Smooth muscle cell (in vitro differentiated cells): Measurements from ENCODE around the gene ICE2. TPM values are rescaled to one million over a fixed set of nuclear protein-coding genes. Genes with fewer than 3 reads are reported as not detected.
A peak's percentile ranks its signal among the peaks of the same experiment; 100 is the strongest.

Experiments used
- DNase-seq: peaks from one replicate; lab custom pipeline; 2025; ENCODE audit not compliant: unreplicated experiment; lab: John Stamatoyannopoulos, UW
- H2AFZ ChIP-seq: fragments of 200-600 bp; sonication (generic); 2 replicates; pipeline ENCODE4 v1.6.0; 2016; ENCODE audit warnings: antibody characterized with exemption, low read depth, mild to moderate bottlenecking
- H3F3A ChIP-seq: fragments of 200-600 bp; sonication (generic); 2 replicates; pipeline ENCODE4 v1.6.0; 2017; ENCODE audit warnings: antibody characterized with exemption, low read depth
- H3K27ac ChIP-seq: fragments of 200-600 bp; sonication (generic); 2 replicates; pipeline ENCODE4 v1.5.1; 2016; ENCODE audit warnings: low read depth, mild to moderate bottlenecking
- H3K27me3 ChIP-seq: fragments of 200-600 bp; sonication (generic); 2 replicates; pipeline ENCODE4 v1.6.1; 2016; ENCODE audit warnings: low read depth, mild to moderate bottlenecking
- H3K36me3 ChIP-seq: fragments of 200-600 bp; sonication (generic); 2 replicates; pipeline ENCODE4 v1.5.1; 2016; ENCODE audit warnings: low read depth
- H3K4me1 ChIP-seq: fragments of 200-600 bp; sonication (generic); 2 replicates; pipeline ENCODE4 v1.5.1; 2016; ENCODE audit warnings: low read depth
- H3K4me2 ChIP-seq: fragments of 200-600 bp; sonication (generic); 2 replicates; pipeline ENCODE4 v1.6.0; 2016; ENCODE audit warnings: mild to moderate bottlenecking
- H3K4me3 ChIP-seq: fragments of 200-600 bp; sonication (generic); 2 replicates; pipeline ENCODE4 v1.5.1; 2016; ENCODE audit warnings: mild to moderate bottlenecking
- H3K79me2 ChIP-seq: fragments of 200-600 bp; sonication (generic); 2 replicates; pipeline ENCODE4 v1.6.0; 2016; ENCODE audit warnings: low read depth, mild to moderate bottlenecking
- H3K9ac ChIP-seq: fragments of 200-600 bp; sonication (generic); 2 replicates; pipeline ENCODE4 v1.6.0; 2016; ENCODE audit warnings: low read depth
- H3K9me3 ChIP-seq: fragments of 200-600 bp; sonication (generic); replicated peaks from 2 replicates; pipeline ENCODE4 v1.5.1; 2016; ENCODE audit warnings: low read depth
- H4K20me1 ChIP-seq: fragments of 200-600 bp; sonication (generic); 2 replicates; pipeline ENCODE4 v1.6.0; 2016; ENCODE audit warnings: low read depth
- WGBS: methylation state at CpG from one replicate; pipeline ENCODE4 v1.1.7; 2016; ENCODE audit warnings: low lambda C conversion rate; 5-methylcytosine and 5-hydroxymethylcytosine counted together
- polyA plus RNA-seq: library from polyadenylated mRNA; unstranded; fragments of >200 nt; fragmentation: Nextera tagmentation; extraction: Ambion mirVana; gene quantifications from 2 replicates; pipeline ENCODE4 v1.2.1, GENCODE V29; 2016
- total RNA-seq: library from RNA; depleted of rRNA; stranded (reverse); fragments of >200 nt; gene quantifications from 2 replicates; pipeline ENCODE4 v1.2.3, GENCODE V29; 2014
- TF ChIP-seq, protein P1 (sequence below): fragments of 200-600 bp; sonication (generic); IDR thresholded peaks from 2 replicates; pipeline ENCODE4 v1.5.1; 2017; ENCODE audit warnings: borderline replicate concordance, mild to moderate bottlenecking, antibody characterized with exemption; ENCODE audit not compliant: insufficient read depth, poor library complexity, severe bottlenecking

Gene ICE2
- total and polyA plus RNA-seq, 2 experiments from 2014 or later = 15.2 to 17.3 TPM

DNA sequence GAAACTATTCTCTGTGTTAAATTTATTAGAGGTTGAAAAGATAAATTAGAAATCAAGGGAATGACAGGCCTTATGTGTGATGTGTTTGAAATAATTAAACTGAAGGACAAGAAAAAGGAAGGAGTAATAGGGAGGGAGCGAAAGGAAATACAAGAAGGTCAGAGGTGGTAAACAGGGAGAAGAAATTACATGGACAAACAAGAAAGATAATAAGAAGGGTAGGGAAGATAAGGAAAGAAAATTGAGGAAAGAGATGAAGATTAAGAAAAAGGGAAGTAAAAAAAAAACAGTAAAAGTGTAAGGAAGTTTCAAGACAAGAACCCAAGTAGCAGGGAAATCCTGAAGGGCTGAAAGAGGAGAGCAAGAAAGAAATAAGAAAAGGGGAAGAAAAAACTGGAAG, 54.9 kb downstream of the ICE2 start:
- Histone ChIP-seq H4K20me1 (no peaks in the 10 kb centered on the region), H3K4me3 (no peak overlapping the region), H3K36me3 (peaks cover 4% of the 10 kb centered on the region), H3K9me3 (no peaks in the 10 kb centered on the region), H3K4me1 (peaks cover 17% of the 10 kb centered on the region), H3K79me2 (no peaks in the 10 kb centered on the region), H3K4me2 (peak overlapping the region; percentile 72), H3K27ac (peak overlapping the region; percentile 97), H3F3A (peaks cover 13% of the 10 kb centered on the region), H3K9ac (peak overlapping the region; percentile 84), H3K27me3 (no peaks in the 10 kb centered on the region), H2AFZ (no peak overlapping the region)
- WGBS = 100% methylated on average over 1 of the region's 1 CpG
- no peak for DNase-seq
- TF ChIP-seq, protein P1, sequence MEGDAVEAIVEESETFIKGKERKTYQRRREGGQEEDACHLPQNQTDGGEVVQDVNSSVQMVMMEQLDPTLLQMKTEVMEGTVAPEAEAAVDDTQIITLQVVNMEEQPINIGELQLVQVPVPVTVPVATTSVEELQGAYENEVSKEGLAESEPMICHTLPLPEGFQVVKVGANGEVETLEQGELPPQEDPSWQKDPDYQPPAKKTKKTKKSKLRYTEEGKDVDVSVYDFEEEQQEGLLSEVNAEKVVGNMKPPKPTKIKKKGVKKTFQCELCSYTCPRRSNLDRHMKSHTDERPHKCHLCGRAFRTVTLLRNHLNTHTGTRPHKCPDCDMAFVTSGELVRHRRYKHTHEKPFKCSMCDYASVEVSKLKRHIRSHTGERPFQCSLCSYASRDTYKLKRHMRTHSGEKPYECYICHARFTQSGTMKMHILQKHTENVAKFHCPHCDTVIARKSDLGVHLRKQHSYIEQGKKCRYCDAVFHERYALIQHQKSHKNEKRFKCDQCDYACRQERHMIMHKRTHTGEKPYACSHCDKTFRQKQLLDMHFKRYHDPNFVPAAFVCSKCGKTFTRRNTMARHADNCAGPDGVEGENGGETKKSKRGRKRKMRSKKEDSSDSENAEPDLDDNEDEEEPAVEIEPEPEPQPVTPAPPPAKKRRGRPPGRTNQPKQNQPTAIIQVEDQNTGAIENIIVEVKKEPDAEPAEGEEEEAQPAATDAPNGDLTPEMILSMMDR = no peak

DNA sequence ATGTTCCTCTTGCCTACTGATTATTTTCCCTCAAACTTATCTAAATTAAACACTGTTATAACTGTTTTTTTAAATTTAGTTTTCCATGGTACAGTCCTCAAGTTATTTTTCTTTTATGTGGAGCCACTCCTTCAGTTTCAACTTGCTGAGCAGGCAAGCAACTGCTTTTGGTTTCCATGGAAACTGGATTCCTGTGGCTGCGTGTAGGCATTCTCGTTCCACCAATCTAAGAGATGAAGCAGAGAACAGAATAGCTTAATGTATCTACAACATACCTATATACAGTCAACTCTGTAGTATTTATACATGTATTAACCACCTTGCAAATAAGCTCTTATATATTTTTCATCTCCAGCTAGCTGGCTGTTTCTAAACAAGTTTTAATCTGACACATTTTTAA, 55.4 kb downstream of the ICE2 start:
- no peaks in the 10 kb centered on the region for H4K20me1 ChIP-seq
- H3K79me2 ChIP-seq = no peaks in the 10 kb centered on the region
- TF ChIP-seq, protein P1 = no peak
- H3K4me3 ChIP-seq = no peak overlapping the region
- no peak for DNase-seq
- peaks cover 4% of the 10 kb centered on the region for H3K36me3 ChIP-seq
- peak overlapping the region; percentile 84 for H3K9ac ChIP-seq
- WGBS = 0% methylated on average over 2 of the region's 2 CpGs
- H2AFZ ChIP-seq = no peak overlapping the region
- peaks cover 13% of the 10 kb centered on the region for H3F3A ChIP-seq
- no peaks in the 10 kb centered on the region for H3K9me3 ChIP-seq
- H3K4me2 ChIP-seq = peak overlapping the region; percentile 72
- no peaks in the 10 kb centered on the region for H3K27me3 ChIP-seq
- peak overlapping the region; percentile 97 for H3K27ac ChIP-seq
- peaks cover 17% of the 10 kb centered on the region for H3K4me1 ChIP-seq

DNA sequence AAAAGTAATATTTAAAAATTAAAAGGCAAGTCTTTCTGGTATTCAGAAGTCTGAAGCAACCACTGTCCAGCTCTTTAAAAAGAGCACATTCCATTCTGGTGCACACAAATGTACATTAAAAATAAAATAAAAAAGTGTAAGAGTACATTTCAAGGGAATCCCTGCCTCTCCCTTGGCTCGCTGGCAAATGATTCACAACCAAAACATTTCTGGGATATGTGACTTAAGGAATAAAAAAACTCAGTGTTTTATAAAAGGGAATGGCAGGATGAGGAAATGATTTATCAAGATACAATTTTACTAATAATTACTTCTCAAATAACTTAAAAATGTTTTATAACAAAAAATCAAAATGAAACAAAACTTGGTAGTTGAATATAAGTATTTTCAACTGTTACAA, 57.4 kb downstream of the ICE2 start:
- Histone ChIP-seq H3K4me3 (no peak overlapping the region), H3K4me1 (peaks cover 17% of the 10 kb centered on the region), H3K4me2 (peak overlapping the region; percentile 72), H2AFZ (no peak overlapping the region), H3K9ac (peak overlapping the region; percentile 84), H4K20me1 (no peaks in the 10 kb centered on the region), H3K27ac (peak overlapping the region; percentile 97), H3K79me2 (no peaks in the 10 kb centered on the region), H3F3A (peaks cover 13% of the 10 kb centered on the region), H3K36me3 (no peaks in the 10 kb centered on the region), H3K27me3 (no peaks in the 10 kb centered on the region), H3K9me3 (no peaks in the 10 kb centered on the region)
- WGBS = 3% methylated on average over 1 of the region's 1 CpG
- no peak for DNase-seq
- TF ChIP-seq, protein P1 = no peak

DNA sequence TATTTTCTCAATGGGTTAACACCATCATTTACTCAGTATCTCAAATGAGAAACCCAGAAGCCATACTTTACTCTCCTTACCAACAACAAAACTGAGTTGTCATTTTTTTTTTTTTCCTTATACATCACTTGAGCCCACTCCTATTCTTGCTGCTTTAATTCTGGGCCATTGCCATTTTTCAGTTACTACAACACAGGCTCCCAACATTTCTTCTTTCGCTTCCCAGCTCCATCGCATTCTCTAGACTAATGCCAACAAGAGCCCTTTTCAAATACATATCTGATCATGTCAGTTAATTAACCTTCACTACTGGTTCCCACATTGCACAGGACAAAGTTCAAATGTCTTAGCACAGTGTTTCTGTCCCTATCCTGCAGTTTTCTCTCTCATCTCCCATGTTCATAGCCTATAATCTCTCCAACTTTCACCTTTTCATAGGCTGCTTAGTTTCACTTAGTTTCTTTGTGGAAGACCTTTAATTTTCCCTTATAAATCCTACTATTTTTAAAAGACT, 58.7 kb downstream of the ICE2 start:
- no peak for DNase-seq
- H3F3A ChIP-seq = peaks cover 13% of the 10 kb centered on the region
- no peak overlapping the region for H3K4me3 ChIP-seq
- H3K4me1 ChIP-seq = peaks cover 17% of the 10 kb centered on the region
- H3K36me3 ChIP-seq = no peaks in the 10 kb centered on the region
- peak overlapping the region; percentile 40 for H3K4me2 ChIP-seq
- H3K9me3 ChIP-seq = no peaks in the 10 kb centered on the region
- 96% methylated on average over 2 of the region's 2 CpGs for WGBS
- no peak overlapping the region for H3K9ac ChIP-seq
- H3K27ac ChIP-seq = no peak overlapping the region
- no peaks in the 10 kb centered on the region for H3K79me2 ChIP-seq
- no peak overlapping the region for H2AFZ ChIP-seq
- no peaks in the 10 kb centered on the region for H3K27me3 ChIP-seq
- TF ChIP-seq, protein P1 = no peak
- no peaks in the 10 kb centered on the region for H4K20me1 ChIP-seq
